ENCODE measurements around the gene AFDN. TPM values are rescaled to one million over a fixed set of nuclear protein-coding genes. Genes with fewer than 3 reads are reported as not detected.

AFDN gene
- total RNA-seq, 4 donors from 2014 or later, result 196 to 311 (median 224) TPM

GRCh38 chr6:167811040-167811439, 15.7 kb upstream of the AFDN start:
- no peak for DNase-seq
- Histone ChIP-seq H3K4me3 (replicated peaks in 1 of 3) (no peak overlapping the region), H3K27ac (no peak overlapping the region), H3K36me3 (no peaks in the 10 kb centered on the region), H3K27me3 (no peaks in the 10 kb centered on the region), H3K4me1 (no peaks in the 10 kb centered on the region), H3K9me3 (no peaks in the 10 kb centered on the region)
- TF ChIP-seq POLR2A (IDR thresholded peaks at IDR 0.05) (no peak), CTCF (IDR thresholded peaks at IDR 0.05) (no peak)
- 86 to 90% methylated on average over 5 of the region's 5 CpGs for WGBS, 2 donors
- intact Hi-C loops (cut with DNase I), result no loop called here

GRCh38 chr6:167811442-167812087, 15.1 kb upstream of the AFDN start:
- Histone ChIP-seq H3K36me3 (no peaks in the 10 kb centered on the region), H3K9me3 (no peaks in the 10 kb centered on the region), H3K27ac (no peak overlapping the region), H3K27me3 (no peaks in the 10 kb centered on the region), H3K4me1 (no peaks in the 10 kb centered on the region), H3K4me3 (replicated peaks in 1 of 3) (no peak overlapping the region)
- no peak for DNase-seq
- intact Hi-C loops (cut with DNase I), result no loop called here
- 71 to 79% methylated on average over 5 of the region's 5 CpGs for WGBS, 2 donors
- TF ChIP-seq CTCF (IDR thresholded peaks at IDR 0.05), result no peak
- no peak for TF ChIP-seq POLR2A (IDR thresholded peaks at IDR 0.05)

DNA sequence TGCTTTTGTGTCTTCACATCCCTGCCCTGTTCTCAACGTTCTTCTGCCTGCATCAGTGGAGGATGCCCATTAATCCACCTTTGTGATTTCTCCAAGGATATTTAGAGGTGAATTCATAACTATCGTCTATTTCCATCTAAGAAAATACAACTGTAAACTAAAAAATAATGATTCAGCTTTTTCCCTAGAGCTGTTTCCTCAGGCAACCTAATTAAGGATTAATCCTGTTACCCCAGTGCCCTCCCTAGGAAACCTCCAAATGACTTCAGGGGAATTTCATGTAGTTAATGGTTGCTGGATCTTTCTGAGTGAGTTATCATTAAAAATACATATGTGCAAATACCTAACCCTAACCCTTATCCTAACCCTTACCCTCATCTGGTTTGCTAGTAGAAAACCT, 14.6 kb upstream of the AFDN start:
- Histone ChIP-seq H3K27me3 (no peaks in the 10 kb centered on the region), H3K27ac (no peak overlapping the region), H3K9me3 (no peaks in the 10 kb centered on the region), H3K4me1 (no peaks in the 10 kb centered on the region), H3K4me3 (replicated peaks in 1 of 3) (no peak overlapping the region), H3K36me3 (no peaks in the 10 kb centered on the region)
- DNase-seq, result no peak
- intact Hi-C loops (cut with DNase I), result no loop called here
- 72 to 82% methylated on average over 2 of the region's 2 CpGs for WGBS, 2 donors
- no peak for TF ChIP-seq CTCF (IDR thresholded peaks at IDR 0.05)
- no peak for TF ChIP-seq POLR2A (IDR thresholded peaks at IDR 0.05)

GRCh38 chr6:167815296-167815980, 11.3 kb upstream of the AFDN start:
- Histone ChIP-seq H3K27ac (no peak overlapping the region), H3K36me3 (no peaks in the 10 kb centered on the region), H3K27me3 (no peaks in the 10 kb centered on the region), H3K4me3 (replicated peaks in 1 of 3) (no peak overlapping the region), H3K4me1 (peaks cover 5 to 6% of the 10 kb centered on the region in 2 donors), H3K9me3 (no peaks in the 10 kb centered on the region)
- intact Hi-C loops (cut with DNase I), result no loop called here
- peak; percentile 20 to 51 for DNase-seq
- TF ChIP-seq CTCF (IDR thresholded peaks at IDR 0.05), result peak in 1 of 6 experiments; percentile 15
- TF ChIP-seq POLR2A (IDR thresholded peaks at IDR 0.05), result no peak
- 85 to 92% methylated on average over 25 of the region's 25 CpGs for WGBS, 2 donors

- no peak for DNase-seq
- peaks cover 5 to 6% of the 10 kb centered on the region in 2 donors for H3K4me1 ChIP-seq
- no peaks in the 10 kb centered on the region for H3K27me3 ChIP-seq
- no peaks in the 10 kb centered on the region for H3K36me3 ChIP-seq
- H3K4me3 ChIP-seq (replicated peaks in 1 of 3), result no peak overlapping the region
- no peaks in the 10 kb centered on the region for H3K9me3 ChIP-seq
- TF ChIP-seq POLR2A (IDR thresholded peaks at IDR 0.05) (no peak), CTCF (IDR thresholded peaks at IDR 0.05) (no peak)
- WGBS, 2 donors, result 93% methylated on average over 4 of the region's 4 CpGs
- intact Hi-C loops (cut with DNase I), result no loop called here
- H3K27ac ChIP-seq, result no peak overlapping the region
Measured at GRCh38 chr6:167817016-167817415, 9.7 kb upstream of the AFDN start.

Data from thyroid gland (tissue), 4 donors.